PFSK-1 (cell line): Measurements from ENCODE around the gene NIBAN1.

ENCODE experiments used
- FOXP2 ChIP-seq: optimal IDR thresholded peaks from 2 replicates; pipeline ENCODE3; 2011; ENCODE audit warnings: borderline replicate concordance, control low read depth, inconsistent platforms; ENCODE audit not compliant: insufficient read depth; ENCODE audit errors: extremely low read length, extremely low read depth
- POLR2AphosphoS5 ChIP-seq: IDR thresholded peaks from 2 replicates; pipeline ENCODE4 v1.6.1; 2012; ENCODE audit warnings: low read depth, mild to moderate bottlenecking, control low read depth, low read length, moderate library complexity
- REST ChIP-seq, 2 experiments: IDR thresholded peaks; 2 replicates each; pipeline versions ENCODE4 v1.6.1 to v1.8.0; 2011 to 2012; ENCODE audit warnings: low read depth in 2 of 2, low read length in 2 of 2, control low read depth in 1 of 2, inconsistent platforms in 1 of 2, mild to moderate bottlenecking in 1 of 2, moderate library complexity in 1 of 2; ENCODE audit not compliant: insufficient read depth in 1 of 2
- SIN3A ChIP-seq: IDR thresholded peaks from 2 replicates; pipeline ENCODE4 v1.6.1; 2012; ENCODE audit warnings: mild to moderate bottlenecking, low read length, moderate library complexity, borderline replicate concordance; ENCODE audit not compliant: insufficient read depth
- TAF1 ChIP-seq: IDR thresholded peaks from 2 replicates; pipeline ENCODE4 v1.6.1; 2012; ENCODE audit warnings: low read length, control low read depth, borderline replicate concordance; ENCODE audit not compliant: insufficient read depth

GRCh38 chr1:184930645-184931044 is 43.7 kb downstream of the NIBAN1 start:
- TF ChIP-seq TAF1 (no peak), SIN3A (no peak), POLR2AphosphoS5 (no peak), FOXP2 (no peak), REST (IDR thresholded peaks at IDR 0.05; ENCODE audit: insufficient read depth in 1 of 2, low read depth in 2 of 2, low read length in 2 of 2) (no peak)
